GM23338 (cell line): Measurements from ENCODE around the gene PRR35. TPM values are rescaled to one million over a fixed set of nuclear protein-coding genes. Genes with fewer than 3 reads are reported as not detected.

ENCODE experiments used
- ETS1 ChIP-seq: IDR thresholded peaks from 2 replicates; pipeline ENCODE4 v1.6.1; 2016; ENCODE audit warnings: antibody characterized with exemption
- EZH2 ChIP-seq: fragments of 200-600 bp; sonication (generic); IDR thresholded peaks from one replicate; pipeline ENCODE4 v1.8.0; 2017; ENCODE audit warnings: antibody characterized with exemption, mild to moderate bottlenecking, low read depth; ENCODE audit not compliant: unreplicated experiment
- EZH2phosphoT487 ChIP-seq: fragments of 200-600 bp; sonication (generic); IDR thresholded peaks from one replicate; pipeline ENCODE4 v1.8.1; 2018; ENCODE audit warnings: antibody characterized with exemption; ENCODE audit not compliant: unreplicated experiment
- JUNB ChIP-seq: IDR thresholded peaks from one replicate; pipeline ENCODE4 v1.6.1; 2016; ENCODE audit warnings: antibody characterized with exemption; ENCODE audit not compliant: unreplicated experiment
- NANOG ChIP-seq: IDR thresholded peaks from 2 replicates; pipeline ENCODE4 v1.6.1; 2016; ENCODE audit warnings: antibody characterized with exemption, borderline replicate concordance
- POLR2AphosphoS5 ChIP-seq: IDR thresholded peaks from 2 replicates; pipeline ENCODE4 v1.6.1; 2016; ENCODE audit warnings: antibody characterized with exemption, low read depth
- ZNF114 ChIP-seq: fragments of 250-450 bp; sonication (Bioruptor Pico); IDR thresholded peaks from 2 replicates; pipeline ENCODE4 v1.5.0; 2020; ENCODE audit warnings: mild to moderate bottlenecking, moderate library complexity
- ZNF462 ChIP-seq: fragments of 250-450 bp; sonication (Bioruptor Pico); IDR thresholded peaks from 2 replicates; pipeline ENCODE4 v1.5.0; 2020; ENCODE audit warnings: mild to moderate bottlenecking, moderate library complexity
- polyA plus RNA-seq: library from polyadenylated mRNA; unstranded; fragments of >200 nt; fragmentation: Nextera tagmentation; extraction: Ambion mirVana; gene quantifications from 2 replicates; pipeline ENCODE4 v1.2.1, GENCODE V29; 2016
- total RNA-seq: library from RNA; depleted of rRNA; stranded (reverse); fragments of >200 nt; shearing (Covaris generic); gene quantifications from 2 replicates; pipeline ENCODE4 v1.2.3, GENCODE V29; 2014

The PRR35 gene
- total and polyA plus RNA-seq, 2 experiments from 2014 or later = 0.32 to 1.4 TPM

GRCh38 chr16:540645-541340 lies 19.4 kb upstream of the PRR35 start (continued):
- TF ChIP-seq ZNF462 (CRISPR knock-in tag) (no peak), EZH2phosphoT487 (no peak), EZH2 (no peak), POLR2AphosphoS5 (no peak), ZNF114 (CRISPR knock-in tag) (no peak), NANOG (no peak), JUNB (no peak), ETS1 (no peak)
